GM12892 (cell line): ENCODE data around the gene CACNA2D3.

ENCODE experiments used
- POLR2A ChIP-seq: IDR thresholded peaks from 2 replicates; pipeline ENCODE4 v1.6.1; 2011; ENCODE audit warnings: low read depth, low read length, control low read depth
- TAF1 ChIP-seq: IDR thresholded peaks from 2 replicates; pipeline ENCODE4 v1.6.1; 2011; ENCODE audit warnings: low read depth, mild to moderate bottlenecking, control low read depth, low read length, borderline replicate concordance

DNA sequence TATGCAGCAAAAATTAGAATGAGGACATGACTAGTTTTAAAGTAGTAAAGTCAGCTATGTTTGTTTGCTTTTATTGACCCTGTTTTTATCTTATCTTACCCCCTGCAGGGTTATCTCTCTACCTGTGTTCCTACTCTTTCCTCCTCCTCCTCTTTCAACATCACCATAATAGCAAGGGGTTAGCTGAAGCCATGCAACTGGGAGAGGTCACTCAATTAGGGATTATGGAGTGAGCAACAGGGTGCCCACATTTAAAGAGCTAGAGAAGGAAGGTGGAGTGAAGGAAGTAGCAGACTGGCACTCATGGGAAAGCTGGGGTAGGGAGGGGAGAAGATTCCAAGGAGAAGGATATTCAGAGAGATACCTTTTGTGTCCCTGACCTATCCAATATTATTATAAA is 679.6 kb downstream of the CACNA2D3 start:
- no peak for TF ChIP-seq POLR2A
- TF ChIP-seq TAF1 = no peak
